Left cardiac atrium (tissue), 4 donors: Measurements from ENCODE around the gene MSLN. TPM values are rescaled to one million over a fixed set of nuclear protein-coding genes. Genes with fewer than 3 reads are reported as not detected.
"Not testable (repeated sequence)": the region's sequence is repeated elsewhere in the genome, so short reads cannot be mapped to it uniquely, and the experiment has no call there.

Source experiments
- ATAC-seq, 2 donors: fragments of 200-7000 bp; cut with Tn5 transposase; one replicate each; pipeline ENCODE4 v1.9.1; 2020; ENCODE audit warnings: mild to moderate bottlenecking in 2 of 2, moderate library complexity in 2 of 2
- DNase-seq: peaks from one replicate; pipeline ENCODE4 v3.0.0-alpha.2; 2020
- intact Hi-C, 2 donors: fragments of 100-400 bp; cut with DNase I; formaldehyde crosslinking; loops; one replicate each; pipeline versions ENCODE4 v1.14.1 to v1.15.1; 2022 to 2023
- total RNA-seq, 2 donors: library from RNA; stranded (reverse); fragmentation: NEBNext Ultra II Directional; extraction: Animal tissue kit (Norgen Biotek cat#: 25700); gene quantifications; one replicate each; pipeline ENCODE4 v1.2.1, GENCODE V29; 2021
- donor health status: DM: no; HTN: yes; CAD: no.
- donor health status: DM: no; HTN: yes; CAD: no; lungs with severe emphysema.
- donor health status: DM: yes; HTN: yes; CAD: no.
- donor health status: Dilated cardiomyopathy.

MSLN gene
- total RNA-seq, 2 donors from 2014 or later: 12.6 to 13.0 TPM

DNA sequence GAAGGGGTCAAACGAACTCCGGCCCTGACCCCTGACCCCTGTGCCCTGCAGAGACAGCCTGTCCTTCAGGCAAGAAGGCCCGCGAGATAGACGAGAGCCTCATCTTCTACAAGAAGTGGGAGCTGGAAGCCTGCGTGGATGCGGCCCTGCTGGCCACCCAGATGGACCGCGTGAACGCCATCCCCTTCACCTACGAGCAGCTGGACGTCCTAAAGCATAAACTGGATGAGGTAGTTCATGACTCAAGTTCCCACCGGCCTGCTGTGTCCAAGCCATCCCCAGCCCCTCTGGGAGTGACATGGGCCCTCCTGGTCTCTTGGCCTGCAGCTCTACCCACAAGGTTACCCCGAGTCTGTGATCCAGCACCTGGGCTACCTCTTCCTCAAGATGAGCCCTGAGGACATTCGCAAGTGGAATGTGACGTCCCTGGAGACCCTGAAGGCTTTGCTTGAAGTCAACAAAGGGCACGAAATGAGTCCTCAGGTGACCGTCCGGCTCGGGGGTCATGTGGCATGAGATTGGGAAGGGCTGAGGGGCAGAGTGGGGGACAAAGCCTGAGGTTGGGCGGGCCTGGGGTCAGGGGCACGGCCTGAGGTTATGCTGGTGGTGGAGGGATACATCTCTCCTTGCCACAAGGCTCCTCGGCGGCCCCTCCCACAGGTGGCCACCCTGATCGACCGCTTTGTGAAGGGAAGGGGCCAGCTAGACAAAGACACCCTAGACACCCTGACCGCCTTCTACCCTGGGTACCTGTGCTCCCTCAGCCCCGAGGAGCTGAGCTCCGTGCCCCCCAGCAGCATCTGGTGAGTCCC lies 5.7 kb downstream of the MSLN start:
- ATAC-seq (no peak), DNase-seq (no peak)
- intact Hi-C loops: no loop called here

DNA sequence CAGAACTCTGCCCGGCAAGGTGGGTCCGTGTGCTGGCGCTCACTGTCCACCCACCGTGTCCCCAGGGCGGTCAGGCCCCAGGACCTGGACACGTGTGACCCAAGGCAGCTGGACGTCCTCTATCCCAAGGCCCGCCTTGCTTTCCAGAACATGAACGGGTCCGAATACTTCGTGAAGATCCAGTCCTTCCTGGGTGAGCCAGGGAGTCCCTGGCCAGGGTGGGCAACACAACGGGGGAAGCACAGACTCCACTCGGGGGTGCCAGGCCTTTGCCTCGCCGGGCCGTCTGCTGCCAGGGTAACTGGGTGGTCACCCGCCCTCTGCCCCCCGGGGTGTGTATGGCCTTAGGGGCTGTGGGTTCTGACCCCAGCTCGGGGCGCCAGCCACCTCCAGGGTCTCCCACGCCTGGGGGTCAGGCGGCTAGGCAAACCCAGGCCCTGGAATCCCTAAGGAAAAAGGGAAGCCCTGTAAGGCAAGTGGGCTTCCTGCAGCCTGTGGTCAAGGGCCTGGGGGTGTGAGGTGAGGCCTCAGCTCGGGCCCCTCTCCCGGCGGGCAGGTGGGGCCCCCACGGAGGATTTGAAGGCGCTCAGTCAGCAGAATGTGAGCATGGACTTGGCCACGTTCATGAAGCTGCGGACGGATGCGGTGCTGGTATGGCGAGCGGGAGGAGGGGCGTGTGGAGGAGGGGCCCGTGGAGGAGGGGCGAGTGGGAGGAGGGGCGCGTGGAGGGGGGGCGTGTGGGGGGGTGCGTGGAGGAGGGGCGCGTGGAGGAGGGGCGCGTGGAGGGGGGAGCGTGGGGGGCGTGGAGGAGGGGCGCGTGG lies 6.5 kb downstream of the MSLN start:
- no peak for ATAC-seq
- intact Hi-C loops: no loop called here
- DNase-seq: no peak

DNA sequence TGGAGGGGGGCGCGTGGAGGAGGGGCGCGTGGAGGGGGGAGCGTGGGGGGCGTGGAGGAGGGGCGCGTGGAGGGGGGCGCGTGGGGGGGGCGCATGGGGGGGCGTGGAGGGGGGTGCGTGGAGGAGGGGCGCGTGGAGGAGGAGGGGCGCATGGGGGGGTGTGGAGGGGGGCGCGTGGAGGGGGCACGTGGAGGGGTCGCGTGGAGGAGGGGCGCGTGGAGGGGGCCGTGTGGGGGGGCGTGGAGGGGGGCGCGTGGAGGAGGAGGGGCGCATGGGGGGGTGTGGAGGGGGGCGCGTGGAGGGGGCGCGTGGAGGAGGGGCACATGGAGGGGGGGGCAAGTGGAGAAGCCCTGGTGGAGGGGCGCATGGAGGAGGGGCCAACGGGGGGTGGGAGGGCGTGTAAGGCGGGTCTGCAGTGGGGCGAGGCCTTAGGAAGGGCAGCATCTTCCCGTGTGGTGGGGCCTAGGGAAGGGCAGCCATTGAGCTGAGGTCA lies 7.3 kb downstream of the MSLN start:
- DNase-seq (no peak), ATAC-seq (no peak)
- intact Hi-C loops: no loop called here

DNA sequence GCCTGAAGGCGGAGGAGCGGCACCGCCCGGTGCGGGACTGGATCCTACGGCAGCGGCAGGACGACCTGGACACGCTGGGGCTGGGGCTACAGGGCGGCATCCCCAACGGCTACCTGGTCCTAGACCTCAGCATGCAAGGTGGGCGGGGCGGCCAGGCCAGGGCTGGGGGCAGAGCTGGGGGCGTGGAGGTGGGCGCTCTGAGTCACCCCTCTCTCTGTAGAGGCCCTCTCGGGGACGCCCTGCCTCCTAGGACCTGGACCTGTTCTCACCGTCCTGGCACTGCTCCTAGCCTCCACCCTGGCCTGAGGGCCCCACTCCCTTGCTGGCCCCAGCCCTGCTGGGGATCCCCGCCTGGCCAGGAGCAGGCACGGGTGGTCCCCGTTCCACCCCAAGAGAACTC lies 7.9 kb downstream of the MSLN start:
- no peak for DNase-seq
- ATAC-seq: no peak
- intact Hi-C loops: no loop called here

DNA sequence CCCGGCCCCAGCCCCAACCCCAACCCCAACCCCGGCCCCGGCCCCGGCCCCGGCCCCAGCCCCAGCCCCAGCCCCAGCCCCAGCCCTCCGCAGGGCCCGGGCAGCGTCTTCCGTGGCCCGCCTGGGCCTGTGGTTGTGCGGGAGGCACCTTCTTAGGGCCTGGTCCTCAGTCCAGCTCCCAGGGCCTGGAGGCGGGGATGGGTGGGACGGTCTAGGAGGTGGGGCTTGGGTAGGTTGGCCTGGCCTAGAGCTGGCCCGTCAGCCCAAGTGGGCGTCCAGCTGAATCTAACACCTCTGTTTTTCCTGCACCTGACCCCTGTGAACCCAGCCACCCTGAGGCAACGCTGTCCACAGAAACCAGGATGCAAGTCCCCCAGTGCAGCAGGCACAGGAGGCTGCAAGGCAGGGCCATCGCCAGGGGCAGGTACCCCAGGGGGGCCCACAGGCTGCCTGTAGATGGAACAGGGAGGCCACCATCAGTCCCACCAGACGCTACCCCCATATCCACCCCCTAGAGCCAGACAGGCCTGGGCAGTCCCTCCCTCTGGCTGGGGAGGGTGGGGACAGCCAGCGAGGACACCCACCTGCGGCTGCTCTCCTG lies 8.8 kb downstream of the MSLN start:
- peak in 1 of 2 donors; percentile 15 for ATAC-seq
- DNase-seq: no peak
- intact Hi-C loops: no loop called here

DNA sequence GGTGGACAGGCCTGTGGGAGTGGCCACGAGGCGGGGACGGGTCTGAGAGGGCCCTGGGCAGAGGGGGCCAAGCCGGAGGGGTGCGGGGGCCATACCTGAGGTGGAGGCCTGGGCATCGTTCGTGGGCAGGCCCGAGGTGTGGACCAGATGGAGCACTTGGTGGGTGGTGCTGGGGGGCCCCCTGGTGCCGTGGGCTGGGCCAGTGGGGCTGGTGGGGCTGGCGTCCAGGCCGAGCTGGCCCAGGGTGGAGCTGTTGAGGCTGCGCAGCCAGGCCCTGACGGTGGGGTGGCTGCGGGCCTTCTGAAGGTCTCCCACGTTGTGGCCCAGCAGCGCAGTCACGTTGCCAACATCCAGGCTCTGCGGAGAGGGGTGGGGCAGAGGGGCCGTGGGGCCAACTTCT lies 9.4 kb downstream of the MSLN start:
- intact Hi-C loops: no loop called here
- peak in 1 of 2 donors; percentile 6 for ATAC-seq
- no peak for DNase-seq

DNA sequence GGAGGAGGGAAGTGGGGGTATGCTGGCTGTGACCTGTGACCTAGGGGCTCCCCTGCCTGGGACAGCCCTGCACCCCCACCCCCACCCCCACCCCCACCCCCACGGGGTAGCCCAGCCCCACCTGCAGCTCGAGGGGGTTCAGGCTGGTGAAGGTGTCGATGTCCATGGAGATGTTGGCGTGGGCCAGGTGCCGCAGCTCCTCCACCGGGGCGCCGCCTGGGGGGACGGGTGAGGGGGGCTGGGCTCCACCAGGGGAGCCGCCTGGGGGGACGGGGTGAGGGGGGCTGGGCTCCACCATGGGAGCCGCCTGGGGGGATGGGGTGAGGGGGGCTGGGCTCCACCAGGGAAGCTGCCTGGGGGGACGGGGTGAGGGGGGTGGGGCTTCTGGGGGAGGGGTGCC lies 9.9 kb downstream of the MSLN start:
- ATAC-seq (no peak), DNase-seq (no peak)
- intact Hi-C loops: no loop called here

DNA sequence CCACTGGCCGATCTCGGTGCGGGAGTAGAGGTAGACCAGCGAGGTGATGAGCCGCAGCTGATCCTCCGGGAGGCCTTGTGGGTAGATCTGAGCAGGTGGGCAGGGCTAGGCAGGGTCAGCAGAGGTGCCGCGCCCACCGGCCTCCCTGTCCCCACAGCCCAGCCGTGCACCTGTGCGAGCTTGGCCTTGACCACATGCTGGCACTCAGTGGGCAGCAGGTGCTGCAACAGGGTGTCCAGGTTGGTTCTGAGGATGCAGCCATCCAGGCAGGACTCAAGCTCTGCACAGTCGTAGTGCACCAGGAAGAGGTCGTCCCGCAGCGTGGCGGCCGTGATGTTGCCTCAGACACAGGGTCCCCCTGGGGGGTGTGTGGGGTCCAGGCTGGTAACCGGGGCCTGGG lies 12.4 kb downstream of the MSLN start:
- ATAC-seq (no peak), DNase-seq (no peak)
- intact Hi-C loops: no loop called here

DNA sequence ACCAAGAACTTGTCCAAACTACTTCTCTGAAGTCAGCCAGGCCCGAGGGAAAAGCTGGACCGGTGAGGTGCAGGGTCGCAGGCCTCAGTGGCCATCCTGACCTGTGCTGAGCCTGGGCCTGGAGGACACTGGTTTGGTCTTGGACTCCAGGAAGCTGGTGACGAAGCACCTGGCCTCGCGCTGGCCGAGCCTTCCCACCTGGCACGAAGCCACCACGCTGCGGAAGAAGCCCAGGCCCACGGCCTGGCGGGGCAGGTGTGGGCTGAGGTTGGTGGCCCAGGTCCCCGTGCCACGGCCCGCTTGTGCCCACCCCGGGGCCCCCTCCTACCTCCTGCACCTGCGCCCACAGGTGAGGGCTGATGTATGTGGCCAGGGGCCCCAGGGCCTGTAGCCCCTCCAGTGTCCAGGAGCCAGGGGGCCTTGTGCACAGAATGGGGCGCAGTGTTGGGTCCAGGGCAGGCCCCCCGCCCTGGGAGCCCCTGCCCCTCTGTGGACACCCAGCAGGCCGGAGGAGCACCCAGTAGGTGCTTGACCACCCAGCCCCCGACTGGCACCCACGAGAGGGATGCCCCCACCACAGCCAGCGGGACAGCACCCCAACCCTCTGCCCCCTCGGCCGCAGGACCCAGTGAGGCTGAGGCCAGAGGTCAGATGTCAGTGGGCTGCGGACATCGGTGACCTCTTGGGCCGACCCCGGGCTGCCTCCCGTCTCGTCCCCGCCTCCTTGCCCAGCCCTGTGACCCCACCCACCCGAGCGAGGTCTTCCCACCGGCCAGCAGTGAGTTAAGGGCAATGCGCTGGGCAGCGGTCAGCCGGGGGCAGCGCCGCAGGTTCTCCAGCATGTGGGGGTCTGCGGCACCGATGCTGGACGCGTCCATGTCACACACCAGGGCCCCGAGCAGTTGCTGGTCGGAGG lies 13.8 kb downstream of the MSLN start:
- intact Hi-C loops: no loop called here
- DNase-seq (no peak), ATAC-seq (peak; percentile 5 to 31)

DNA sequence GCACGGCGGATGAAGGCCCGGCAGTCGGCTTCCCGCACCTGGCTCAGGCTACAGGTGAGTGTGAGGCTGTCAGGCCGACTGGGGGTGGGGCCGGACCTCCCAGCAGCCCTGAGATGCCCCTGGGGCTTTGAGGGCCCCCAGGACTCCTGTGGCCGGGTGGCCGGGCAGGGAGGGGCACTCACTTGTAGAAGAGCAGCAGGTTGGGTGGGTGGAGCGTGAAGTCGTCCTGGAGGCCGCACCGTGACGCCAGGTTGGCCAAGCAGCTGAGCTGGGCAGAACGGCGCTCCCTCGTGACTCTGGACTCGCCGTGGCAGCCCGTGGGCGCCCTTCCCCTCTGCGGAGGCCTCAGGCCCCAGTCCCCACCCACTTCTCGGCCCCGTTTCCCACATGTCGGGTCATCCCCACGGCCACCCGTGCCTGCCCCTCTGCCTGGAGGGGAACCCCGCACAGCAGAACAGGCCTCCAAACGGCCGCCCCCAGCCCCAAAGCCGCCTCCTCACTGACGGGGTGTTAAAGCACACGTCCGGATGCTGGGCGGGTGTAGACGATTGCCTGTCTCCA lies 14.8 kb downstream of the MSLN start:
- ATAC-seq (no peak), DNase-seq (no peak)
- intact Hi-C loops: no loop called here

DNA sequence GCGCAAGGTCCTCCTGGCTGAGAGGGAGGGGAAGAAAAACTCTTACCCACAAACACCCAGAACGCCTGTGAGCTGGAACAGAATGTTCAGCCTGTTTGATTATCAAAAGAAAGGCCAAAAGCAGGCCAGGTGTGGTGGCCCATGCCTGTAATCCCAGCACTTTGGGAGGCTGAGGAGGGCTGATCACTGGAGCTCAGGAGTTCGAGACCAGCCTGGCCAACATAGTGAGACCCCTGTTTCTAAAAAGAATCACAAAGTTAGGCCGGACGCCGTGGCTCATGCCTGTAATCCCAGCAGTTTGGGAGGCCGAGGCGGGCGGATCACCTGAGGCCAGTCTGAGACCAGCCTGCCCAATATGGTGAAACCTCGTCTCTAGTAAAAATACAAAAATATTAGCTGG lies 15.8 kb downstream of the MSLN start:
- DNase-seq, ATAC-seq, intact Hi-C loops: not testable (repeated sequence)

DNA sequence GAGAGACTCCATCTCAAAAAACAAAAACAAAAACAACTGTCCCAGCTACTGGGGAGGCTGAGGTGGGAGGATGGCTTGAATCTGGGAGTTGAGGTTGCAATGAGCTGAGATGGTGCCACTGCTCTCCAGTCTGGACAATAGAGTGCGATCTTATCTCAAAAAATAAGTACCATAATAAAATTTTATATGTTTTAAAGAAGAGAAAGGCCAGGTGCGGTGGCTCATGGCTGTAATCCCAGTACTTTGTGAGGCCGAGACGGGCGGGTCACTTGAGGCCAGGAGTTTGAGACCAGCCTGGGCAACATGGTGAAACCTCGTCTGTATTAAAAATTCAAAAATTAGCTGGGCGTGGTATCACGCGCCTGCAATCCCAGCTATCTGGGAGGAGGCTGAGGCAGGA lies 16.3 kb downstream of the MSLN start:
- DNase-seq: no peak
- intact Hi-C loops: no loop called here
- ATAC-seq: no peak

DNA sequence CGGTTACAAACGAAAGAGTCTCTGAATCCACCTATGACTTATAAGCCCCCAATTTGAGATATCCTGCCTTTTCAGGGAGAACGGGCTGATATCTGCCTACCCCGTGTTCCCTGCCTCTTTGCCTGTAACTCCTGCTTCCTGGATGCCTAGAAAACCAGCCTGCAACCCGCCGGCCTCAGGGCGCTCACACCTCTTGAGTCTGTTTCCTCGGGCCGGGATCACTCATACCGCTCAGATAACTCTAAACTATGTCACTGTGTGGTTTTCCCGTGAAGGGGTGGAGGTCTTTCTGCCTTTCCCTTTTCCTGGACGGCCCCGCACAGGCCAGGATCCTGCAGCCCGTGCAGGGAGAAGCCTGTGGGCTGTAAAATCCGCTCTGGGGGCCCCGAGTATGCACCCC lies 17.3 kb downstream of the MSLN start:
- intact Hi-C loops: no loop called here
- no peak for DNase-seq
- ATAC-seq: no peak

DNA sequence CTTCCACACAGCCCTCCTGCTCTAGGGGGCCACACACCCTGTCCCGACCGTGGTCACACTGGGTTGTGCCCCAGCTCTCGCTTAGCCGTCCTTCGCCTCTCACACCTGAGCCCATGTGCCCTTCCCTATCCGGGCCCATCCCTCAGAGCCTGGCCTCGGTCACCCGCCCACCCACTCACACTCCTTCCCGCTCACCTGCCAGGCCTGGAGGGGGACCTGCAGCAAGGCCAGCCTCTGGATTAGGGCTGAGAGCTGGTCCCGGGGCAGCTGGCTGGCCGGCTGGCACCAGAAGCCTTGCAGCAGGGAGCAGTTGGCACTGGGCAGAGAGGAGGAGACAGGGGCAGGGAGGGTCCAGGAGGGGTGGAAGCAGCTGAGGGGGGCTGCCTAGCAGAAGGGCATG lies 17.9 kb downstream of the MSLN start:
- ATAC-seq (no peak), DNase-seq (no peak)
- intact Hi-C loops: no loop called here

DNA sequence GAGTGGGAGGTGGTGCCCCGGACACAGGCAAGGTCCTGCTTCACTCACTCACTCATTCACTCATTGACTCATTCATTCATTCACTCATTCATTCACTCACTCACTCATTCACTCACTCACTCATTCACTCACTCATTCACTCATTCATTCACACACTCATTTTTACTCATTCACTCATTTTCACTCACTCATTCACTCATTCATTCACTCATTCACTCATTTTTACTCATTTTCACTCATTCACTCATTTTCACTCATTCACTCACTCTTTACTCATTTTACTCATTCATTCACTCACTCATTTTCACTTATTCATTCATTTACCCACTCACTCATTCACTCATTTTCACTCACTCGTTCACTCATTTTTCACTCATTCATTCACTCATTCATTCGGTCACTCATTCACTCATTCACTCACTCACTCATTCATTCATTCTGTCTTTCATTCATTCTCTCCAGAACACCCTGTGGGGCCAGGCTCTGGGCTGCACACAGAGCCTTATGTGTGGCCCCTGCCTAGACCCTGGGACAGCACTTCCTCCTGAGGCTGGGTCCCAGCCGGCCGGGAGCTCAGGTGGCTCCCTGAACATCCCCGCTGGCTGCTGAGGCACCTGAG lies 18.5 kb downstream of the MSLN start:
- ATAC-seq (no peak), DNase-seq (no peak)
- intact Hi-C loops: no loop called here

DNA sequence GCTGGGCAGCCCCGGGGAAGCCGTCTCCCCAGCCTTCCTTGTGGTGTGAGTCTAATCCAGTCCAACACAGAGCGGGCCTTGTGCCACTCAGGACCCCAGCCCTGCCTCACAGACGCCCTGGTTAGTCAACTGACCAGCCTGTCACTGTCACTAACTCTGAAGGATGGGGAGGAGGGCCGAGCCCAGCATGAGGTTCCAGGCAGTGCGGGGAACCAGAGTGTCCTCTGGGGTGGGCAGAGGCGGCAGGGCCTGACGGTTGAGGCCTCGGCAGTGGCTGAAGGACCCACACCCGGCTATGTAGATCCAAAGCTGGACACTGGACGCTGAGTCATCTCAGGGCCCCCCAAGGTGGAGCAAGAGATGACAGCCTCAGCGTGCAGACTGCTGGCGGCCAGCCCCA lies 19.0 kb downstream of the MSLN start:
- ATAC-seq (no peak), DNase-seq (no peak)
- intact Hi-C loops: no loop called here

DNA sequence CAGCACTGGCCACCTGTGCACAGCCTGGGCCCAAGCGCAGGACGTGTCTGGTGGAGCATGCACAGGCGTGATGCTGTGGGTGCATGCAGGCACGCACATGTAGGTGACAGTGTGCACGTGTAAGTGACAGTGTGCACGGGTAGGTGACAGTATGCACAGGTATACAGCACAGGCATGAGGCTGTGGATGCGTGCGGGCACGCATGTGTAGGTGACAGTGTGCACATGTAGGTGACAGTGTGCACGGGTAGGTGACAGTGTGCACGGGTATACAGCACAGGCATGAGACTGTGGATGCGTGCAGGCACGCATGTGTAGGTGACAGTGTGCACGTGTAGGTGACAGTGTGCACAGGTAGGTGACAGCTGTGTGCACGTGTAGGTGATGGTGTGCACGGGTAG lies 19.8 kb downstream of the MSLN start:
- DNase-seq (no peak), ATAC-seq (no peak)
- intact Hi-C loops: no loop called here

DNA sequence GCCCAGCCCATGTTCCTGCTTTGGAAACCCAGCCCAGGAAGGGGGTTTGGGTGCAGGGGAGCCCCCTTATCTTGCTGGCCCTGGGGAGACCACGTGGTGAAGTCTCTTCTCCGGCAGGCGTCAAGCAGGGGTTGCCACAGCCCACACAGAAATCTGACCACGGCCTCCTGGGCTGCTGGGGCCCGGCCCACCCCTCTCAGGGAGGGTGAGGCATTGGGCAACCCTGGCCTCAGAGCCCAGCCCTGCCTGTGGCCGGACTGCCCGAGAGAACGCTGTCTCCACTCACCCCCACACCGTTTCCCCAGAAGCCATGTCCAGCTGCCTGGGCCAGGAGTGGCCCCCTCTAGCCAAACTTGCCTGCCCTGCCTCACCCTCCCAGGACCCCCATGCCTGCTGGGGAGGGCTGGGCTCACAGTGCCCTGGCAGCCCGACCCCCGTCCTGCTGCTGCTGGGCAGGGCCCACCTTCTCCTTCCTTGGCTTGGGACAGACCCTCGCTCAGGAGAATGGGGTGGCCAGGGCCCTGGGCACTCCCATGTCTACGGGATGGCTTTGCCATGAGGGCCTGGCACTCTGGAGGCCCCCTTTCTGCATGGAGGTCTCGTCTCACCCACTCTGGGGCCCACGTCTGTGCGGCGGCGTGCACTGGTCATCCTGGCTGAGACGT lies 20.9 kb downstream of the MSLN start:
- intact Hi-C loops: no loop called here
- ATAC-seq: no peak
- DNase-seq: no peak
